HepG2 (cell line): ENCODE data around the gene NYNRIN. TPM values are rescaled to one million over a fixed set of nuclear protein-coding genes. Genes with fewer than 3 reads are reported as not detected.
A peak's percentile ranks its signal among the peaks of the same experiment; 100 is the strongest.

Source experiments
- ATAC-seq: fragments of 200-7000 bp; cut with Tn5 transposase; 3 replicates; pipeline ENCODE4 v1.9.1; 2020; ENCODE audit warnings: mild to moderate bottlenecking, moderate library complexity
- Bru-seq: library from RNA; stranded (reverse); fragments of 400-500 nt; gene quantifications from one replicate; lab custom pipeline; 2021; lab: Mats Ljungman, UMichigan
- BruChase-seq, 2 experiments: library from RNA; stranded (reverse); fragments of 400-500 nt; gene quantifications; one replicate each; lab custom pipeline; 2021; lab: Mats Ljungman, UMichigan
- BruUV-seq: library from RNA; stranded (reverse); fragments of 400-500 nt; replicated peaks from 2 replicates; lab custom pipeline; 2021; lab: Mats Ljungman, UMichigan
- CTCF ChIA-PET: fragments of 300-600 bp; formaldehyde crosslinking; extraction: SDS; loops from one replicate; lab custom pipeline; 2021; ENCODE audit warnings: low total read pairs, inconsistent platforms, low intra/inter-chr PET ratio; lab: Yijun Ruan, JAX
- POLR2A ChIA-PET: fragments of 350-600 bp; sonication (Branson Sonifier 250); formaldehyde crosslinking; loops from one replicate; lab custom pipeline; 2020; ENCODE audit warnings: antibody characterized with exemption, inconsistent platforms; lab: Yijun Ruan, JAX
- DNase-seq: peaks from one replicate; pipeline ENCODE4 v3.0.0-alpha.2; 2015; ENCODE audit warnings: low spot score
- FAIRE-seq: peaks from 3 replicates; lab custom pipeline; 2011; peaks lifted over from hg19 to GRCh38; lab: Jason Lieb, UNC
- H2AFZ ChIP-seq: one replicate; pipeline ENCODE4 v1.6.1; 2011; ENCODE audit warnings: low read length, inconsistent platforms
- H3K27ac ChIP-seq: fragments of 300-600 bp; 3 replicates; pipeline ENCODE4 v1.8.0; 2011; ENCODE audit warnings: mixed run types, mild to moderate bottlenecking, mixed read lengths, low read length, inconsistent platforms; ENCODE audit not compliant: insufficient read depth; ENCODE audit errors: extremely low read length
- H3K27me3 ChIP-seq, 2 experiments: fragments of 200-600 bp in 1 of 2; 2 replicates in 1 of 2; 3 replicates in 1 of 2; pipeline versions ENCODE4 v1.6.0 to v1.8.0; 2011; ENCODE audit warnings: low read length in 2 of 2, mild to moderate bottlenecking in 2 of 2, moderate library complexity in 2 of 2, inconsistent platforms in 1 of 2; ENCODE audit not compliant: insufficient read depth in 2 of 2, control insufficient read depth in 1 of 2
- H3K36me3 ChIP-seq, 2 experiments: fragments of 200-600 bp in 1 of 2; replicated peaks in 1 of 2; 2 replicates in 1 of 2; 3 replicates in 1 of 2; pipeline versions ENCODE4 v1.5.1 to v1.8.0; 2011; ENCODE audit warnings: low read length in 2 of 2, inconsistent platforms in 1 of 2; ENCODE audit not compliant: insufficient read depth in 2 of 2, control insufficient read depth in 1 of 2
- H3K4me1 ChIP-seq: 2 replicates; pipeline ENCODE4 v1.5.1; 2012; ENCODE audit warnings: low read length, inconsistent platforms; ENCODE audit not compliant: insufficient read depth
- H3K4me2 ChIP-seq: 2 replicates; pipeline ENCODE4 v1.6.0; 2011; ENCODE audit warnings: low read depth, low read length, inconsistent platforms
- H3K4me3 ChIP-seq, 3 experiments: fragments of 200-600 bp in 1 of 3; sonication (generic), shearing (Covaris generic) in 1 of 3; replicated peaks in 1 of 3; 2 replicates each; pipeline ENCODE4 v1.5.1; 2011 to 2016; ENCODE audit warnings: low read length in 3 of 3, inconsistent platforms in 2 of 3, low read depth in 2 of 3, mild to moderate bottlenecking in 2 of 3, control low read depth in 1 of 3, mixed read lengths in 1 of 3; ENCODE audit not compliant: insufficient read depth in 1 of 3
- H3K79me2 ChIP-seq: one replicate; pipeline ENCODE4 v1.6.1; 2011; ENCODE audit warnings: low read length, inconsistent platforms; ENCODE audit not compliant: insufficient read depth
- H3K9ac ChIP-seq: 2 replicates; pipeline ENCODE4 v1.6.0; 2011; ENCODE audit warnings: mild to moderate bottlenecking, low read depth, low read length, inconsistent platforms; ENCODE audit not compliant: insufficient read depth
- H3K9me3 ChIP-seq: 2 replicates; pipeline ENCODE4 v1.5.1; 2012; ENCODE audit warnings: mild to moderate bottlenecking, low read length
- H4K20me1 ChIP-seq: 2 replicates; pipeline ENCODE4 v1.6.0; 2011; ENCODE audit warnings: inconsistent platforms, mild to moderate bottlenecking, low read length, moderate library complexity; ENCODE audit not compliant: insufficient read depth
- FOXM1 ChIP-seq: sonication (generic); formaldehyde crosslinking; IDR thresholded peaks from 2 replicates; pipeline ENCODE4 v1.5.0; 2020; ENCODE audit warnings: missing genetic modification reagents
- HINFP ChIP-seq: sonication (generic); formaldehyde crosslinking; IDR thresholded peaks from 2 replicates; pipeline ENCODE4 v1.4.0; 2020; ENCODE audit warnings: low read depth, mild to moderate bottlenecking, missing genetic modification reagents
- KLF12 ChIP-seq: sonication (generic); formaldehyde crosslinking; IDR thresholded peaks from 2 replicates; pipeline ENCODE4 v1.4.0; 2020; ENCODE audit warnings: missing genetic modification reagents, borderline replicate concordance
- NCOA2 ChIP-seq: sonication (generic); formaldehyde crosslinking; IDR thresholded peaks from 2 replicates; pipeline ENCODE4 v1.8.0; 2022; ENCODE audit warnings: inconsistent platforms
- PATZ1 ChIP-seq: sonication (generic); formaldehyde crosslinking; IDR thresholded peaks from 2 replicates; pipeline ENCODE4 v1.4.0; 2020; ENCODE audit warnings: missing genetic modification reagents
- SRSF4 ChIP-seq: fragments of 200-400 bp; formaldehyde crosslinking; IDR thresholded peaks from one replicate; pipeline ENCODE4 v1.6.1; 2018; ENCODE audit warnings: mild to moderate bottlenecking, low read depth, low read length, moderate library complexity; ENCODE audit not compliant: poor library complexity, severe bottlenecking
- ZBTB25 ChIP-seq: IDR thresholded peaks from 2 replicates; pipeline ENCODE4 v1.6.1; 2018; ENCODE audit warnings: missing genetic modification reagents
- ZNF335 ChIP-seq: sonication (generic); formaldehyde crosslinking; IDR thresholded peaks from 2 replicates; pipeline ENCODE4 v1.4.0; 2020; ENCODE audit warnings: missing genetic modification reagents
- ZNF33B ChIP-seq: sonication (generic); formaldehyde crosslinking; IDR thresholded peaks from 2 replicates; pipeline ENCODE4 v1.5.1; 2020; ENCODE audit warnings: mild to moderate bottlenecking, missing genetic modification reagents
- ZNF598 ChIP-seq: sonication (generic); formaldehyde crosslinking; IDR thresholded peaks from 2 replicates; pipeline ENCODE4 v1.5.1; 2020; ENCODE audit warnings: mild to moderate bottlenecking, missing genetic modification reagents, borderline replicate concordance
- ZNF674 ChIP-seq: sonication (generic); formaldehyde crosslinking; IDR thresholded peaks from 2 replicates; pipeline ENCODE4 v1.5.0; 2020; ENCODE audit warnings: low read depth, mild to moderate bottlenecking, missing genetic modification reagents
- ZSCAN29 ChIP-seq: sonication (generic); formaldehyde crosslinking; conservative IDR thresholded peaks from 2 replicates; pipeline ENCODE4 v1.4.0; 2020; ENCODE audit warnings: mild to moderate bottlenecking, missing genetic modification reagents
- ZSCAN31 ChIP-seq: sonication (generic); formaldehyde crosslinking; IDR thresholded peaks from 2 replicates; pipeline ENCODE4 v1.5.0; 2020; ENCODE audit warnings: low read depth, mild to moderate bottlenecking, missing genetic modification reagents
- WGBS: methylation state at CpG from one replicate; pipeline ENCODE4 v1.1.6; 2017; ENCODE audit warnings: low lambda C conversion rate; 5-methylcytosine and 5-hydroxymethylcytosine counted together
- in situ Hi-C: cut with HindIII; loops from 2 replicates; pipeline ENCODE4 v1.10.0; 2017; ENCODE audit warnings: low pct_unique_long_range_greater_than_20kb; ENCODE audit not compliant: extremely low pct_ligation_motif_present
- intact Hi-C: fragments of 100-400 bp; cut with micrococcal nuclease; formaldehyde crosslinking; loops from one replicate; pipeline ENCODE4 v1.10.0; 2022; ENCODE audit not compliant: unreplicated experiment
- long read RNA-seq, 2 experiments: library from RNA in 1 of 2; library from polyadenylated mRNA in 1 of 2; stranded (forward) in 1 of 2; unstranded in 1 of 2; transcript quantifications; one replicate each; pipeline ENCODE4 v2.0.0, GENCODE V29; 2019 to 2022
- polyA minus RNA-seq, 3 experiments: library from RNA; depleted of rRNA, polyadenylated mRNA; stranded (reverse); fragments of >200 nt; gene quantifications; 2 replicates each; pipeline ENCODE4 v1.2.3, GENCODE V29; 2011; ENCODE audit warnings: low replicate concordance in 1 of 3
- polyA plus RNA-seq, 8 experiments: library from polyadenylated mRNA; depleted of rRNA in 3 of 8; stranded (reverse) in 7 of 8; unstranded in 1 of 8; fragments of >200 nt; fragmentation: Illumina TruSeq in 4 of 8; extraction: Trizol in 4 of 8; gene quantifications; 2 replicates each; pipeline versions ENCODE4 v1.2.1 to v1.2.3, GENCODE V29; 2011 to 2016; ENCODE audit warnings: low read depth in 4 of 8, missing spikeins in 1 of 8, mixed read lengths in 1 of 8; ENCODE audit not compliant: insufficient read depth in 1 of 8
- total RNA-seq, 5 experiments: library from RNA; depleted of rRNA; stranded (reverse); fragments of >200 nt; fragmentation: Illumina TruSeq; extraction: Trizol; gene quantifications; 2 replicates each; pipeline ENCODE4 v1.2.3, GENCODE V29; 2016; ENCODE audit warnings: low read depth in 1 of 5

The NYNRIN gene
- 1.1 and 1.3 TPM in 2 replicates for total RNA-seq (2016; rRNA removed; fragmentation: Illumina TruSeq; extraction: Trizol)
- total RNA-seq (2016; cell fraction: cytosol; rRNA removed; fragmentation: Illumina TruSeq; extraction: Trizol; ENCODE audit: low read depth): 0.09 and 0.10 TPM in 2 replicates
- total RNA-seq (2016; cell fraction: insoluble cytoplasmic fraction; rRNA removed; fragmentation: Illumina TruSeq; extraction: Trizol): 0.91 and 1.1 TPM in 2 replicates
- 0.24 and 0.34 TPM in 2 replicates for total RNA-seq (2016; cell fraction: membrane; rRNA removed; fragmentation: Illumina TruSeq; extraction: Trizol)
- total RNA-seq (2016; cell fraction: nucleus; rRNA removed; fragmentation: Illumina TruSeq; extraction: Trizol): 1.0 and 1.4 TPM in 2 replicates
- 0.63 and 0.95 TPM in 2 replicates for polyA plus RNA-seq (2011; rRNA removed)
- 0.39 and 0.44 TPM in 2 replicates for polyA plus RNA-seq (2011; cell fraction: cytosol; rRNA removed)
- 2.0 and 2.1 TPM in 2 replicates for polyA plus RNA-seq (2011; cell fraction: nucleus; rRNA removed)
- 1.8 and 5.9 TPM in 2 replicates for polyA plus RNA-seq (2012)
- 0.07 and 0.08 TPM in 2 replicates for polyA plus RNA-seq (2016; cell fraction: cytosol; fragmentation: Illumina TruSeq; extraction: Trizol; ENCODE audit: low read depth)
- 0.72 and 0.83 TPM in 2 replicates for polyA plus RNA-seq (2016; cell fraction: insoluble cytoplasmic fraction; fragmentation: Illumina TruSeq; extraction: Trizol; ENCODE audit: low read depth)
- polyA plus RNA-seq (2016; cell fraction: membrane; fragmentation: Illumina TruSeq; extraction: Trizol; ENCODE audit: low read depth): 0.13 and 0.14 TPM in 2 replicates
- 1.2 and 1.5 TPM in 2 replicates for polyA plus RNA-seq (2016; cell fraction: nucleus; fragmentation: Illumina TruSeq; extraction: Trizol; ENCODE audit: insufficient read depth, low read depth)
- polyA minus RNA-seq (2011; rRNA and poly(A)+ RNA removed; ENCODE audit: low replicate concordance): 2.4 TPM in 1 of 2 replicates, not detected in the other
- polyA minus RNA-seq (2011; cell fraction: cytosol; rRNA and poly(A)+ RNA removed): 1.4 and 1.5 TPM in 2 replicates
- polyA minus RNA-seq (2011; cell fraction: nucleus; rRNA and poly(A)+ RNA removed): 1.7 and 1.9 TPM in 2 replicates
- Bru-seq, nascent RNA: percentile 38 among the genes with signal in this experiment
- percentile 46 among the genes with signal in this experiment for BruChase-seq, experiment 1, labeled RNA remaining after a 6-hour chase
- percentile 42 among the genes with signal in this experiment for BruChase-seq, experiment 2, labeled RNA remaining after a 2-hour chase
- long read RNA-seq, experiment 1, partial matches to known transcripts: 0 of 2 reads
- long read RNA-seq, experiment 1, other reads (novel, unspliced or antisense): 2 of 2 reads
- long read RNA-seq, experiment 2, partial matches to known transcripts: 5 of 7 reads
- long read RNA-seq, experiment 2, other reads (novel, unspliced or antisense): 2 of 7 reads

- Histone ChIP-seq H4K20me1 (no peaks in the 10 kb centered on the region), H3K4me3 (peak within 1 kb of the TSS; percentile 54 to 74 (median 62)), H3K27me3 (peaks cover 15 to 58% of the 10 kb centered on the region in 2 experiments), H2AFZ (peak within 1 kb of the TSS; percentile 23), H3K36me3 (no peaks in the 10 kb centered on the region), H3K27ac (no peak within 1 kb of the TSS), H3K4me2 (peak within 1 kb of the TSS; percentile 83), H3K9me3 (no peaks in the 10 kb centered on the region), H3K4me1 (peaks cover 43% of the 10 kb centered on the region), H3K9ac (peak within 1 kb of the TSS; percentile 18; the same call in 1 of the 2 replicates), H3K79me2 (no peaks in the 10 kb centered on the region)
- 1% methylated on average over 55 of the region's 57 CpGs for WGBS
- no peak for DNase-seq
- FAIRE-seq: no peak
- in situ Hi-C loops: no loop called here
- POLR2A ChIA-PET: interaction anchor here (0.6 to 3.3 kb wide), 8 partner anchors 10 to 33 kb away, joined by 3 to 17 read pairs (median 4); partner anchors contain the start of genes CBLN3 and KHNYN
- ATAC-seq: peak; percentile 78
- BruUV-seq: no TSS peak
- intact Hi-C loops: loop anchor here (2.0 kb wide), 1 partner anchor 32 kb away; no protein-coding TSS in a partner anchor
- CTCF ChIA-PET: no interaction called here
- no peak for TF ChIP-seq KLF12 (CRISPR knock-in tag)
- TF ChIP-seq FOXM1: no peak
- no peak for TF ChIP-seq ZNF33B
- no peak for TF ChIP-seq NCOA2 (CRISPR knock-in tag)
- no peak for TF ChIP-seq ZNF598 (CRISPR knock-in tag)
- TF ChIP-seq ZNF674 (CRISPR knock-in tag): no peak
- no peak for TF ChIP-seq HINFP (CRISPR knock-in tag)
- TF ChIP-seq ZSCAN29 (CRISPR knock-in tag): no peak; the same call in 1 of the 2 replicates
- no peak for TF ChIP-seq ZBTB25 (CRISPR knock-in tag)
- no peak for TF ChIP-seq SRSF4
- TF ChIP-seq PATZ1 (CRISPR knock-in tag): peak; percentile 70
- TF ChIP-seq ZSCAN31 (CRISPR knock-in tag): no peak
- no peak for TF ChIP-seq ZNF335 (CRISPR knock-in tag)
Observed at GRCh38 chr14:24398653-24399446, at the start of gene NYNRIN. TSS of gene NYNRIN (plus strand) at chr14:24399003. CDS start at chr14:24399247, 244 bp downstream.
